ENCODE measurements around the gene NTNG1.

DNA sequence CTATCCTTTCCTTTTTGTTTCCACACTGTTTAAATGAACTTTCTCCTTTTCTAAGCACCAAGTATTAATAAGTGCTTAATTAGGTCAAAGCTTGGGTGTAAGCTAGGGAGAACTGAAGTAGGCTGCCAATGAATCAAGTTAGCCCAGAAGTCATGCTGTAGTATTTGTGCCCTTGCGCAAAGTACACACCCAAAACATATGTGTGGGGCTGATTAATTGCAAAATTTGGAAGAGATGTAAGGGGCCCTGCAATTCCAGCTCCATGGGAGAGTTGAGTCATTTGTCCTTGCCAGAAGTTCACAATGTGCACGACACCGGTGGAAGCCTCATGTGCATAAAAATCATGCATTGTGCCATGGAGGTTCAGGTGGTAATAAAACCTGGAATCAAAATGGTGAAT is 18.6 kb upstream of the NTNG1 start:
- TF ChIP-seq EZH2phosphoT487 (IDR thresholded peaks at IDR 0.05; ENCODE audit: low read length) (no peak), EZH2 (optimal IDR thresholded peaks at IDR 0.05; ENCODE audit: low read depth, low read length) (no peak)
- TF ChIP-seq, protein P1, sequence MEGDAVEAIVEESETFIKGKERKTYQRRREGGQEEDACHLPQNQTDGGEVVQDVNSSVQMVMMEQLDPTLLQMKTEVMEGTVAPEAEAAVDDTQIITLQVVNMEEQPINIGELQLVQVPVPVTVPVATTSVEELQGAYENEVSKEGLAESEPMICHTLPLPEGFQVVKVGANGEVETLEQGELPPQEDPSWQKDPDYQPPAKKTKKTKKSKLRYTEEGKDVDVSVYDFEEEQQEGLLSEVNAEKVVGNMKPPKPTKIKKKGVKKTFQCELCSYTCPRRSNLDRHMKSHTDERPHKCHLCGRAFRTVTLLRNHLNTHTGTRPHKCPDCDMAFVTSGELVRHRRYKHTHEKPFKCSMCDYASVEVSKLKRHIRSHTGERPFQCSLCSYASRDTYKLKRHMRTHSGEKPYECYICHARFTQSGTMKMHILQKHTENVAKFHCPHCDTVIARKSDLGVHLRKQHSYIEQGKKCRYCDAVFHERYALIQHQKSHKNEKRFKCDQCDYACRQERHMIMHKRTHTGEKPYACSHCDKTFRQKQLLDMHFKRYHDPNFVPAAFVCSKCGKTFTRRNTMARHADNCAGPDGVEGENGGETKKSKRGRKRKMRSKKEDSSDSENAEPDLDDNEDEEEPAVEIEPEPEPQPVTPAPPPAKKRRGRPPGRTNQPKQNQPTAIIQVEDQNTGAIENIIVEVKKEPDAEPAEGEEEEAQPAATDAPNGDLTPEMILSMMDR (IDR thresholded peaks at IDR 0.05; ENCODE audit: low read length) = no peak

All from MM.1S (cell line).